HG02759 (cell line): ENCODE results near the gene PDE3B.

Source experiments
- ATAC-seq: cut with Tn5 transposase; IDR thresholded peaks from one replicate; pipeline ENCODE4 v1.9.1; 2021; ENCODE audit warnings: mild to moderate bottlenecking, moderate library complexity; ENCODE audit not compliant: unreplicated experiment

The PDE3B gene

GRCh38 chr11:14907411-14908213, 264.0 kb downstream of the PDE3B start:
- ATAC-seq: peak; percentile 47

- peak; percentile 17 for ATAC-seq
Measured at GRCh38 chr11:14908214-14908880, 264.7 kb downstream of the PDE3B start.

- no peak for ATAC-seq
Measured at GRCh38 chr11:14914536-14914935, 270.9 kb downstream of the PDE3B start.

DNA sequence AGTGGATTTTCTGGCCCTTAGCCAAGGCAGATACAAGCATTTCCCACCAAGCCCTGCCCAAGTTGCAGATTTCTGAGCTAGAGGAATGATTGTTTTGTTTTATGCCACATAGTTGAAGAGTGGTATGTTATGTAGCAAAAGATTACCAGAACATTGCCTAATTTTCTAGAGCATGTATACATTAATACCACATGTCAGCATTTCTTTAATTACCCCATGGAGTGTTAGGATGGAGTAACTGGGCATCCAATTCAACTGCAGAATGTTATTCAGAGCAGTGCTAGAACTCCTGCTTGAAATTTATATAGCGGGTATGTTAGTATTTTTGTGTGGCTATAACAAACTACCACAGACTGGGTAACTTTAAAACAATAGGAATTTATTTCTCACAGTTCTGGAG, 272.8 kb downstream of the PDE3B start:
- no peak for ATAC-seq
